Trophoblast cell (in vitro differentiated cells and primary cell): Measurements from ENCODE around the gene MCAM.

Experiments used
- DNase-seq, 2 donors: peaks; one replicate each; pipeline ENCODE4 v3.0.0-alpha.2; 2016
- H2AFZ ChIP-seq: 2 replicates; pipeline ENCODE4 v1.6.1; 2013; ENCODE audit warnings: low read length, moderate library complexity, mild to moderate bottlenecking; ENCODE audit not compliant: insufficient read depth, poor library complexity
- H2AK5ac ChIP-seq: 2 replicates; pipeline ENCODE4 v1.6.1; 2013; ENCODE audit warnings: mild to moderate bottlenecking, low read length
- H2BK120ac ChIP-seq: 2 replicates; pipeline ENCODE4 v1.6.1; 2013; ENCODE audit warnings: low read length, mild to moderate bottlenecking, moderate library complexity; ENCODE audit not compliant: insufficient read depth, poor library complexity
- H2BK12ac ChIP-seq: 2 replicates; pipeline ENCODE4 v1.6.1; 2013; ENCODE audit warnings: mild to moderate bottlenecking, low read length, moderate library complexity
- H2BK5ac ChIP-seq: 2 replicates; pipeline ENCODE4 v1.6.1; 2013; ENCODE audit warnings: low read length, low read depth, moderate library complexity, mild to moderate bottlenecking; ENCODE audit not compliant: poor library complexity
- H3K14ac ChIP-seq: 2 replicates; pipeline ENCODE4 v1.6.1; 2013; ENCODE audit warnings: mild to moderate bottlenecking, low read length
- H3K18ac ChIP-seq: 2 replicates; pipeline ENCODE4 v1.6.1; 2013; ENCODE audit warnings: mild to moderate bottlenecking, low read length
- H3K23ac ChIP-seq: 2 replicates; pipeline ENCODE4 v1.6.1; 2013; ENCODE audit warnings: low read length
- H3K27ac ChIP-seq: 2 replicates; pipeline ENCODE4 v1.5.1; 2013; ENCODE audit warnings: low read depth, mild to moderate bottlenecking, inconsistent platforms, low read length, moderate library complexity
- H3K27me3 ChIP-seq: 2 replicates; pipeline ENCODE4 v1.6.1; 2013; ENCODE audit warnings: inconsistent platforms, mild to moderate bottlenecking, low read length, moderate library complexity; ENCODE audit not compliant: insufficient read depth
- H3K36me3 ChIP-seq, 2 experiments: 1 replicate in 1 of 2; 2 replicates in 1 of 2; pipeline ENCODE4 v1.6.1; 2013; ENCODE audit warnings: low read length in 2 of 2, mild to moderate bottlenecking in 2 of 2, moderate library complexity in 1 of 2; ENCODE audit not compliant: insufficient read depth in 2 of 2, control insufficient read depth in 1 of 2
- H3K4ac ChIP-seq: 2 replicates; pipeline ENCODE4 v1.6.1; 2013; ENCODE audit warnings: low read depth, mild to moderate bottlenecking, low read length, moderate library complexity
- H3K4me1 ChIP-seq, 2 experiments: 1 replicate in 1 of 2; 2 replicates in 1 of 2; pipeline ENCODE4 v1.6.1; 2013; ENCODE audit warnings: low read length in 2 of 2, mild to moderate bottlenecking in 2 of 2, moderate library complexity in 1 of 2; ENCODE audit not compliant: insufficient read depth in 2 of 2, control insufficient read depth in 1 of 2
- H3K4me2 ChIP-seq: 2 replicates; pipeline ENCODE4 v1.6.1; 2013; ENCODE audit warnings: inconsistent platforms, mild to moderate bottlenecking, low read length, moderate library complexity
- H3K4me3 ChIP-seq: 2 replicates; pipeline ENCODE4 v1.5.1; 2013; ENCODE audit warnings: mild to moderate bottlenecking, low read depth, low read length, inconsistent platforms
- H3K79me1 ChIP-seq: one replicate; pipeline ENCODE4 v1.6.1; 2013; ENCODE audit warnings: low read length
- H3K79me2 ChIP-seq: 2 replicates; pipeline ENCODE4 v1.6.1; 2013; ENCODE audit warnings: low read length, mild to moderate bottlenecking; ENCODE audit not compliant: control insufficient read depth, insufficient read depth, poor library complexity
- H3K9ac ChIP-seq: 2 replicates; pipeline ENCODE4 v1.6.1; 2013; ENCODE audit warnings: mild to moderate bottlenecking, low read length
- H3K9me3 ChIP-seq: 2 replicates; pipeline ENCODE4 v1.6.1; 2013; ENCODE audit warnings: low read depth, mild to moderate bottlenecking, control low read depth, inconsistent platforms, low read length; ENCODE audit not compliant: insufficient read depth
- H4K12ac ChIP-seq: 2 replicates; pipeline ENCODE4 v1.6.1; 2013; ENCODE audit warnings: low read depth, mild to moderate bottlenecking, low read length, moderate library complexity
- H4K8ac ChIP-seq: 2 replicates; pipeline ENCODE4 v1.6.1; 2013; ENCODE audit warnings: low read depth, mild to moderate bottlenecking, low read length, moderate library complexity
- H4K91ac ChIP-seq: one replicate; pipeline ENCODE4 v1.6.1; 2013; ENCODE audit warnings: low read depth, mild to moderate bottlenecking, low read length, moderate library complexity
- WGBS: extraction: QIAGEN DNeasy Blood & Tissue Kit; methylation state at CpG from one replicate; pipeline ENCODE4 v1.1.7; 2013; ENCODE audit warnings: missing lambda C conversion rate; ENCODE audit not compliant: insufficient read length, insufficient coverage; ENCODE audit errors: extremely low coverage; 5-methylcytosine and 5-hydroxymethylcytosine counted together

Gene MCAM

GRCh38 chr11:119282495-119282894 lies 34.4 kb downstream of the MCAM start:
- WGBS, result no CpG with 5 or more reads among the region's 7 CpGs
- no peak overlapping the region for H4K8ac ChIP-seq

GRCh38 chr11:119277660-119278059 lies 39.3 kb downstream of the MCAM start:
- H3K4ac ChIP-seq, result no peak overlapping the region
- no peak overlapping the region for H2AK5ac ChIP-seq
- H2BK12ac ChIP-seq, result no peak overlapping the region
- H3K27me3 ChIP-seq, result no peaks in the 10 kb centered on the region
- H4K8ac ChIP-seq, result no peak overlapping the region
- no peaks in the 10 kb centered on the region for H3K9me3 ChIP-seq
- WGBS, result no CpG with 5 or more reads among the region's 1 CpG
- no peak overlapping the region for H3K4me3 ChIP-seq
- no peaks in the 10 kb centered on the region for H3K79me2 ChIP-seq
- no peaks in the 10 kb centered on the region for H3K4me1 ChIP-seq
- H4K12ac ChIP-seq, result no peak overlapping the region
- H3K9ac ChIP-seq, result no peak overlapping the region
- no peak overlapping the region for H3K23ac ChIP-seq
- H4K91ac ChIP-seq, result no peak overlapping the region
- H3K79me1 ChIP-seq, result no peaks in the 10 kb centered on the region
- no peak for DNase-seq
- no peak overlapping the region for H2BK120ac ChIP-seq
- H3K14ac ChIP-seq, result no peak overlapping the region
- no peak overlapping the region for H2BK5ac ChIP-seq
- H3K36me3 ChIP-seq, result peaks cover 24 to 25% of the 10 kb centered on the region in 2 experiments
- H2AFZ ChIP-seq, result no peak overlapping the region
- H3K18ac ChIP-seq, result no peak overlapping the region
- H3K4me2 ChIP-seq, result no peak overlapping the region
- no peak overlapping the region for H3K27ac ChIP-seq

More at GRCh38 chr11:119282495-119282894, 34.4 kb downstream of the MCAM start:
- Histone ChIP-seq H2BK120ac (no peak overlapping the region), H3K4me1 (no peaks in the 10 kb centered on the region), H3K36me3 (peaks cover 26 to 27% of the 10 kb centered on the region in 2 experiments), H3K4me3 (no peak overlapping the region), H4K12ac (no peak overlapping the region), H2AK5ac (no peak overlapping the region), H3K27ac (no peak overlapping the region), H2BK12ac (no peak overlapping the region), H3K27me3 (no peaks in the 10 kb centered on the region), H2AFZ (no peak overlapping the region), H3K14ac (no peak overlapping the region), H3K79me2 (no peaks in the 10 kb centered on the region), H3K4me2 (no peak overlapping the region), H3K4ac (no peak overlapping the region), H3K9ac (no peak overlapping the region), H4K91ac (no peak overlapping the region), H3K23ac (no peak overlapping the region), H3K9me3 (no peaks in the 10 kb centered on the region), H3K79me1 (no peaks in the 10 kb centered on the region), H3K18ac (no peak overlapping the region), H2BK5ac (no peak overlapping the region)
- DNase-seq, result peak in 1 of 2 donors; percentile 28

- Histone ChIP-seq H3K18ac (no peak overlapping the region), H3K14ac (no peak overlapping the region), H3K27me3 (no peaks in the 10 kb centered on the region), H4K12ac (no peak overlapping the region), H2AK5ac (no peak overlapping the region), H3K4me3 (no peak overlapping the region), H3K79me1 (no peaks in the 10 kb centered on the region), H3K4ac (no peak overlapping the region), H3K79me2 (no peaks in the 10 kb centered on the region), H4K91ac (no peak overlapping the region), H3K23ac (no peak overlapping the region), H3K9ac (no peak overlapping the region), H4K8ac (no peak overlapping the region), H2AFZ (no peak overlapping the region), H3K27ac (no peak overlapping the region), H3K36me3 (peaks cover 17 to 19% of the 10 kb centered on the region in 2 experiments), H2BK12ac (no peak overlapping the region), H3K4me1 (no peaks in the 10 kb centered on the region), H2BK120ac (no peak overlapping the region), H3K4me2 (no peak overlapping the region), H2BK5ac (no peak overlapping the region), H3K9me3 (no peaks in the 10 kb centered on the region)
- DNase-seq, result no peak
- WGBS, result no CpG with 5 or more reads among the region's 6 CpGs
Measured at GRCh38 chr11:119273721-119274120, 43.2 kb downstream of the MCAM start.

GRCh38 chr11:119267645-119268044 lies 49.3 kb downstream of the MCAM start:
- peaks cover 0 to 2% of the 10 kb centered on the region in 2 experiments for H3K36me3 ChIP-seq
- no peak overlapping the region for H3K18ac ChIP-seq
- DNase-seq, result no peak
- no peak overlapping the region for H3K9ac ChIP-seq
- no peak overlapping the region for H4K8ac ChIP-seq
- no peaks in the 10 kb centered on the region for H3K79me1 ChIP-seq
- H2AFZ ChIP-seq, result no peak overlapping the region
- H3K14ac ChIP-seq, result no peak overlapping the region
- no peaks in the 10 kb centered on the region for H3K27me3 ChIP-seq
- H2AK5ac ChIP-seq, result no peak overlapping the region
- no peak overlapping the region for H2BK120ac ChIP-seq
- H2BK12ac ChIP-seq, result no peak overlapping the region
- no peak overlapping the region for H3K23ac ChIP-seq
- no peak overlapping the region for H2BK5ac ChIP-seq
- H3K79me2 ChIP-seq, result no peaks in the 10 kb centered on the region
- no peak overlapping the region for H3K4me2 ChIP-seq
- no peak overlapping the region for H3K4me3 ChIP-seq
- no peak overlapping the region for H3K27ac ChIP-seq
- no CpG with 5 or more reads among the region's 5 CpGs for WGBS
- no peak overlapping the region for H4K91ac ChIP-seq
- H3K9me3 ChIP-seq, result no peaks in the 10 kb centered on the region
- no peak overlapping the region for H3K4ac ChIP-seq
- no peak overlapping the region for H4K12ac ChIP-seq
- H3K4me1 ChIP-seq, result no peaks in the 10 kb centered on the region
